ENCODE data around the gene TBL3.

TBL3 gene

GRCh38 chr16:1990351-1991134, 18.7 kb downstream of the TBL3 start:
- Histone ChIP-seq H3K27ac (peak overlapping the region; percentile 64), H3K4me3 (ENCODE audit: low read depth, low read length) (peak overlapping the region; percentile 61), H3K9me3 (ENCODE audit: severe bottlenecking) (no peaks in the 10 kb centered on the region), H3K36me3 (peaks cover 21% of the 10 kb centered on the region), H3K27me3 (ENCODE audit: insufficient read depth, low read depth, severe bottlenecking) (no peaks in the 10 kb centered on the region)
- peak; percentile 67 for DNase-seq
- no peak for TF ChIP-seq CTCF (IDR thresholded peaks at IDR 0.05; ENCODE audit: low read depth, low read length)

- no peak overlapping the region for H3K27ac ChIP-seq
- H3K27me3 ChIP-seq (ENCODE audit: insufficient read depth, low read depth, severe bottlenecking) = no peaks in the 10 kb centered on the region
- no peak for TF ChIP-seq CTCF (IDR thresholded peaks at IDR 0.05; ENCODE audit: low read depth, low read length)
- H3K4me3 ChIP-seq (ENCODE audit: low read depth, low read length) = no peak overlapping the region
- DNase-seq = no peak
- peaks cover 15% of the 10 kb centered on the region for H3K36me3 ChIP-seq
- H3K9me3 ChIP-seq (ENCODE audit: severe bottlenecking) = no peaks in the 10 kb centered on the region
Observed at GRCh38 chr16:1991135-1991551, 19.3 kb downstream of the TBL3 start.

GRCh38 chr16:1991588-1991947, 19.7 kb downstream of the TBL3 start:
- TF ChIP-seq CTCF (IDR thresholded peaks at IDR 0.05; ENCODE audit: low read depth, low read length) = no peak
- Histone ChIP-seq H3K27ac (no peak overlapping the region), H3K27me3 (ENCODE audit: insufficient read depth, low read depth, severe bottlenecking) (no peaks in the 10 kb centered on the region), H3K9me3 (ENCODE audit: severe bottlenecking) (no peaks in the 10 kb centered on the region), H3K4me3 (ENCODE audit: low read depth, low read length) (no peak overlapping the region), H3K36me3 (peaks cover 15% of the 10 kb centered on the region)
- no peak for DNase-seq

DNA sequence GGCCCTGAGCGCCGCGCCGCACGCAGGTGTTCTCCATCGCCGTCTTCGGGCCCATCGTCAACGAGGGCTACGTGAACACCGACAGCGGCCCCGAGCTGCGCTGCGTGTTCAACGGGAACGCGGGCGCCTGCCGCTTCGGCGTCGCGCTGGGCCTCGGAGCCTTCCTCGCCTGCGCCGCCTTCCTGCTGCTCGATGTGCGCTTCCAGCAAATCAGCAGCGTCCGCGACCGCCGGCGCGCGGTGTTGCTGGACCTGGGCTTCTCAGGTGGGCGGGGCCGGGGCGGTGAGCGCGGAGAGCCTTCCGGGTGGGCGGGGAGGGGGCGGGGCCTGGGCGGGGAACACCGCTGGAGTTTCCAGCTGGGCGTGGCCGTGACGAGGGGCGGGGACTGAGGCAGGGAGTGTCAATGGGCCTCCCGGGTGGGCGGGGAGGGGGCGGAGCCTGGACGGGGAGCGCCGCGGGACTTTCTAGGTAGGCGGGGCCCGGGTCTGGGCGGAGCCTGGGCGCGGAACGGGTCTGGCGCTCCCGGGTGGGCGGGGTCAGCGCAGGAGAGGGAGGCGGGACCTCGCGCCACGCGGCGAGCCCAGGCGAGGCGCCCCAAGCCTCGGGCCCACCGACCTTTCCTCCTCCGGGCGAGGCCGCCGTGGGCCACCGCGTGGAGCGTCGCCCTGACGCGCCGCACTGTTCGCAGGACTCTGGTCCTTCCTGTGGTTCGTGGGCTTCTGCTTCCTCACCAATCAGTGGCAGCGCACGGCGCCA, 20.3 kb downstream of the TBL3 start:
- no peak overlapping the region for H3K27ac ChIP-seq
- TF ChIP-seq CTCF (IDR thresholded peaks at IDR 0.05; ENCODE audit: low read depth, low read length) = no peak
- no peaks in the 10 kb centered on the region for H3K27me3 ChIP-seq (ENCODE audit: insufficient read depth, low read depth, severe bottlenecking)
- DNase-seq = no peak
- no peaks in the 10 kb centered on the region for H3K9me3 ChIP-seq (ENCODE audit: severe bottlenecking)
- H3K4me3 ChIP-seq (ENCODE audit: low read depth, low read length) = no peak overlapping the region
- peaks cover 15% of the 10 kb centered on the region for H3K36me3 ChIP-seq

DNA sequence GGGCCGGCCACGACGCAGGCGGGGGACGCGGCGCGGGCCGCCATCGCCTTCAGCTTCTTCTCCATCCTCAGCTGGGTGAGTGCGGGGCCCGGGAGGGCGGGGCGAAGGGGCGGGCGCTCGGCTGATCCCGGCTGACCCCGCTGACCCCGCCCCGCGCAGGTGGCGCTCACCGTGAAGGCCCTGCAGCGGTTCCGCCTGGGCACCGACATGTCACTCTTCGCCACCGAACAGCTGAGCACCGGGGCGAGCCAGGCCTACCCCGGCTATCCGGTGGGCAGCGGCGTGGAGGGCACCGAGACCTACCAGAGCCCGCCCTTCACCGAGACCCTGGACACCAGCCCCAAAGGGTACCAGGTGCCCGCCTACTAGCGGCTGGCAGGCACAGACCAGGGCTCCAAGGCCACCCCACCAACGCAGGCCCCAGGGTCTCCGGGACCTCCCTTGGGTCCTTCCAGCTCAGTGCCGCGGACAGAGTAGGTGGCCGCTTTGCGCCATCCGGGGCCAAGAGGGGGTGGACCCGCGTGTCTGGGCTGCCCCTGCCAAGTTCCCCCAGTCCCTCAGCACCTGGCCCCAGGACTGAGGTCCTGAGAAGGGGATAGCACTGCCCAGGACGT, 21.0 kb downstream of the TBL3 start:
- Histone ChIP-seq H3K36me3 (peaks cover 18% of the 10 kb centered on the region), H3K9me3 (ENCODE audit: severe bottlenecking) (no peaks in the 10 kb centered on the region), H3K27me3 (ENCODE audit: insufficient read depth, low read depth, severe bottlenecking) (no peaks in the 10 kb centered on the region), H3K27ac (no peak overlapping the region), H3K4me3 (ENCODE audit: low read depth, low read length) (no peak overlapping the region)
- DNase-seq = no peak
- TF ChIP-seq CTCF (IDR thresholded peaks at IDR 0.05; ENCODE audit: low read depth, low read length) = no peak
